Stimulated activated naive B cell treated with anti-CD40 and anti-IgM and Interleukin-4, amounts not matched to agents 10 μg/mL and 1 μg/mL and 100 μg/mL, for 72 hours (primary cell): ENCODE results near the gene MAD1L1.

Experiments
- ATAC-seq, 2 donors: fragments of 150-1000 bp; cut with Tn5 transposase; replicated peaks; 2 replicates each; pipeline ENCODE4 v1.10.0; 2021; ENCODE audit warnings: moderate library complexity in 1 of 2
- DNase-seq: peaks from one replicate; pipeline ENCODE4 v3.0.0; 2021
- H3K27ac Mint-ChIP-seq: one replicate; pipeline ENCODE4 v1.8.0; 2022; ENCODE audit warnings: mild to moderate bottlenecking, mixed read lengths
- H3K27me3 Mint-ChIP-seq, 2 donors: one replicate each; pipeline ENCODE4 v1.8.0; 2022; ENCODE audit warnings: mixed read lengths in 2 of 2
- H3K36me3 Mint-ChIP-seq, 2 donors: one replicate each; pipeline ENCODE4 v1.8.0; 2022; ENCODE audit warnings: mixed read lengths in 2 of 2, mild to moderate bottlenecking in 1 of 2
- H3K4me1 Mint-ChIP-seq, 2 donors: one replicate each; pipeline ENCODE4 v1.8.0; 2022; ENCODE audit warnings: mixed read lengths in 2 of 2, mild to moderate bottlenecking in 1 of 2
- H3K4me3 Mint-ChIP-seq, 2 donors: one replicate each; pipeline ENCODE4 v1.8.0; 2022; ENCODE audit warnings: mild to moderate bottlenecking in 2 of 2, mixed read lengths in 2 of 2, moderate library complexity in 1 of 2
- H3K9me3 Mint-ChIP-seq, 2 donors: one replicate each; pipeline ENCODE4 v1.8.0; 2022; ENCODE audit warnings: mixed read lengths in 2 of 2, mild to moderate bottlenecking in 1 of 2

Gene MAD1L1

GRCh38 chr7:2242541-2243429 lies 10.0 kb upstream of the MAD1L1 start:
- Mint-ChIP-seq H3K4me3 (peak overlapping the region; percentile 99), H3K9me3 (no peaks in the 10 kb centered on the region), H3K4me1 (peaks cover 44 to 89% of the 10 kb centered on the region in 2 donors), H3K27me3 (no peaks in the 10 kb centered on the region), H3K27ac (peak overlapping the region; percentile 99), H3K36me3 (peaks cover 35 to 47% of the 10 kb centered on the region in 2 donors)
- no peak for DNase-seq
- ATAC-seq: peak; percentile 39 to 42

GRCh38 chr7:2241580-2242540 lies 9.1 kb upstream of the MAD1L1 start, which contains the start of the genes MRM2 and NUDT1:
Gene MRM2 (minus strand): TSS chr7:2242205. CDS start chr7:2242169, 36 bp downstream.
Gene NUDT1 (plus strand): TSS chr7:2242226. CDS start chr7:2244575, 2,349 bp downstream.
- H3K27ac Mint-ChIP-seq: peak within 1 kb of the TSS; percentile 99
- DNase-seq (peak; percentile 76), ATAC-seq (peak; percentile 47 to 59)
- H3K4me3 Mint-ChIP-seq: peak within 1 kb of the TSS; percentile 99
- H3K36me3 Mint-ChIP-seq: peaks cover 42 to 52% of the 10 kb centered on the region in 2 donors
- peaks cover 46 to 89% of the 10 kb centered on the region in 2 donors for H3K4me1 Mint-ChIP-seq
- peaks cover 2 to 4% of the 10 kb centered on the region in 2 donors for H3K9me3 Mint-ChIP-seq
- no peaks in the 10 kb centered on the region for H3K27me3 Mint-ChIP-seq

- H3K27me3 Mint-ChIP-seq: no peaks in the 10 kb centered on the region
- ATAC-seq: no peak
- H3K27ac Mint-ChIP-seq: no peak overlapping the region
- peak overlapping the region in 1 of 2 donors; percentile 48 for H3K4me3 Mint-ChIP-seq
- H3K9me3 Mint-ChIP-seq: peaks cover 4% of the 10 kb centered on the region in 2 donors
- peaks cover 47 to 62% of the 10 kb centered on the region in 2 donors for H3K36me3 Mint-ChIP-seq
- no peak for DNase-seq
- peaks cover 36 to 81% of the 10 kb centered on the region in 2 donors for H3K4me1 Mint-ChIP-seq
Observed at GRCh38 chr7:2239242-2239641, 6.5 kb upstream of the MAD1L1 start.

- DNase-seq (peak; percentile 86), ATAC-seq (peak; percentile 93)
- Mint-ChIP-seq H3K27ac (peak overlapping the region; percentile 100), H3K9me3 (peaks cover 4% of the 10 kb centered on the region in 2 donors), H3K4me1 (peaks cover 37 to 69% of the 10 kb centered on the region in 2 donors), H3K36me3 (peaks cover 51 to 61% of the 10 kb centered on the region in 2 donors), H3K4me3 (peak overlapping the region; percentile 81 to 83), H3K27me3 (no peaks in the 10 kb centered on the region)
Observed at GRCh38 chr7:2237109-2237602, 4.4 kb upstream of the MAD1L1 start.

- no peak for DNase-seq
- Mint-ChIP-seq H3K36me3 (peaks cover 54 to 57% of the 10 kb centered on the region in 2 donors), H3K9me3 (peaks cover 4% of the 10 kb centered on the region in 2 donors), H3K27ac (no peak overlapping the region), H3K4me1 (peaks cover 39 to 68% of the 10 kb centered on the region in 2 donors), H3K27me3 (no peaks in the 10 kb centered on the region), H3K4me3 (peak overlapping the region; percentile 44 to 48)
- no peak for ATAC-seq
Observed at GRCh38 chr7:2233926-2234325, 1.2 kb upstream of the MAD1L1 start.

- Mint-ChIP-seq H3K4me1 (peaks cover 32 to 61% of the 10 kb centered on the region in 2 donors), H3K4me3 (peak overlapping the region; percentile 92 to 93), H3K27ac (peak overlapping the region; percentile 91), H3K9me3 (peaks cover 2% of the 10 kb centered on the region in 2 donors), H3K27me3 (no peaks in the 10 kb centered on the region), H3K36me3 (peaks cover 48 to 50% of the 10 kb centered on the region in 2 donors)
- DNase-seq (no peak), ATAC-seq (peak; percentile 41 to 48)
Observed at GRCh38 chr7:2231992-2232765, 566 bp downstream of the MAD1L1 start.

- H3K36me3 Mint-ChIP-seq: peaks cover 45 to 52% of the 10 kb centered on the region in 2 donors
- H3K4me1 Mint-ChIP-seq: peaks cover 30 to 58% of the 10 kb centered on the region in 2 donors
Observed at GRCh38 chr7:2230882-2231281, 1.9 kb downstream of the MAD1L1 start.

GRCh38 chr7:2230226-2230625 lies 2.5 kb downstream of the MAD1L1 start:
- Mint-ChIP-seq H3K36me3 (peaks cover 45 to 52% of the 10 kb centered on the region in 2 donors), H3K4me3 (peak overlapping the region; percentile 30 to 44), H3K9me3 (no peaks in the 10 kb centered on the region), H3K27me3 (no peaks in the 10 kb centered on the region), H3K4me1 (peaks cover 30 to 58% of the 10 kb centered on the region in 2 donors), H3K27ac (peak overlapping the region; percentile 75)
- no peak for ATAC-seq
- DNase-seq: no peak

More at GRCh38 chr7:2230882-2231281, 1.9 kb downstream of the MAD1L1 start:
- ATAC-seq (no peak), DNase-seq (no peak)
- Mint-ChIP-seq H3K27ac (no peak overlapping the region), H3K9me3 (no peaks in the 10 kb centered on the region), H3K27me3 (no peaks in the 10 kb centered on the region), H3K4me3 (peak overlapping the region in 1 of 2 donors; percentile 28)

- Mint-ChIP-seq H3K9me3 (no peaks in the 10 kb centered on the region), H3K4me3 (no peak overlapping the region), H3K27me3 (no peaks in the 10 kb centered on the region), H3K36me3 (peaks cover 41 to 50% of the 10 kb centered on the region in 2 donors), H3K27ac (peak overlapping the region; percentile 75), H3K4me1 (peaks cover 23 to 55% of the 10 kb centered on the region in 2 donors)
- DNase-seq (no peak), ATAC-seq (no peak)
Observed at GRCh38 chr7:2229467-2229866, 3.3 kb downstream of the MAD1L1 start.

- ATAC-seq (no peak), DNase-seq (no peak)
- no peak overlapping the region for H3K4me3 Mint-ChIP-seq
- peaks cover 44 to 54% of the 10 kb centered on the region in 2 donors for H3K36me3 Mint-ChIP-seq
- no peaks in the 10 kb centered on the region for H3K27me3 Mint-ChIP-seq
- H3K27ac Mint-ChIP-seq: no peak overlapping the region
- H3K4me1 Mint-ChIP-seq: peaks cover 25 to 56% of the 10 kb centered on the region in 2 donors
- H3K9me3 Mint-ChIP-seq: no peaks in the 10 kb centered on the region
Observed at GRCh38 chr7:2228921-2229320, 3.8 kb downstream of the MAD1L1 start.

GRCh38 chr7:2227699-2228098 lies 5.0 kb downstream of the MAD1L1 start:
- peaks cover 51 to 53% of the 10 kb centered on the region in 2 donors for H3K36me3 Mint-ChIP-seq
- no peak for DNase-seq

GRCh38 chr7:2225830-2226229 lies 6.9 kb downstream of the MAD1L1 start:
- peaks cover 66 to 68% of the 10 kb centered on the region in 2 donors for H3K36me3 Mint-ChIP-seq
- H3K27me3 Mint-ChIP-seq: no peaks in the 10 kb centered on the region
- H3K4me1 Mint-ChIP-seq: peaks cover 21 to 46% of the 10 kb centered on the region in 2 donors
- no peak for DNase-seq
- no peaks in the 10 kb centered on the region for H3K9me3 Mint-ChIP-seq
- H3K27ac Mint-ChIP-seq: no peak overlapping the region
- no peak for ATAC-seq
- H3K4me3 Mint-ChIP-seq: no peak overlapping the region

More at GRCh38 chr7:2227699-2228098, 5.0 kb downstream of the MAD1L1 start:
- no peak for ATAC-seq
- H3K4me3 Mint-ChIP-seq: no peak overlapping the region
- no peak overlapping the region for H3K27ac Mint-ChIP-seq
- no peaks in the 10 kb centered on the region for H3K9me3 Mint-ChIP-seq
- peaks cover 21 to 50% of the 10 kb centered on the region in 2 donors for H3K4me1 Mint-ChIP-seq
- H3K27me3 Mint-ChIP-seq: no peaks in the 10 kb centered on the region

GRCh38 chr7:2225336-2225735 lies 7.4 kb downstream of the MAD1L1 start:
- Mint-ChIP-seq H3K27ac (no peak overlapping the region), H3K36me3 (peaks cover 69% of the 10 kb centered on the region in 2 donors)
- DNase-seq: no peak

More at GRCh38 chr7:2225336-2225735, 7.4 kb downstream of the MAD1L1 start:
- ATAC-seq: no peak
- Mint-ChIP-seq H3K4me1 (peaks cover 19 to 41% of the 10 kb centered on the region in 2 donors), H3K27me3 (no peaks in the 10 kb centered on the region), H3K4me3 (no peak overlapping the region), H3K9me3 (no peaks in the 10 kb centered on the region)
